GM12878 (cell line): ENCODE results near the gene LIN37. TPM values are rescaled to one million over a fixed set of nuclear protein-coding genes. Genes with fewer than 3 reads are reported as not detected.

Experiments
- BCL11A ChIP-seq: IDR thresholded peaks from 2 replicates; pipeline ENCODE4 v1.6.1; 2011; ENCODE audit warnings: low read depth, low read length
- CHD2 ChIP-seq: IDR thresholded peaks from 2 replicates; pipeline ENCODE4 v1.6.1; 2011; ENCODE audit warnings: low read depth, low read length, improper control_type of control experiment, borderline replicate concordance
- CREM ChIP-seq: IDR thresholded peaks from 2 replicates; pipeline ENCODE4 v1.6.1; 2014; ENCODE audit warnings: antibody characterized with exemption, low read depth
- GABPA ChIP-seq: IDR thresholded peaks from 2 replicates; pipeline ENCODE4 v1.6.1; 2014; ENCODE audit warnings: antibody characterized with exemption, low read depth, mild to moderate bottlenecking, inconsistent platforms
- HCFC1 ChIP-seq: fragments of 150-350 bp; IDR thresholded peaks from 2 replicates; pipeline ENCODE4 v1.6.1; 2014; ENCODE audit warnings: low read length
- HDAC6 ChIP-seq: fragments of 200-600 bp; sonication (generic); IDR thresholded peaks from one replicate; pipeline ENCODE4 v1.8.0; 2017; ENCODE audit warnings: antibody characterized with exemption; ENCODE audit not compliant: unreplicated experiment
- IKZF1 ChIP-seq: fragments of 450-650 bp; conservative IDR thresholded peaks from 2 replicates; pipeline ENCODE4 v1.6.1; 2017; ENCODE audit warnings: antibody characterized with exemption, mild to moderate bottlenecking
- LARP7 ChIP-seq: fragments of 450-650 bp; IDR thresholded peaks from 2 replicates; pipeline ENCODE4 v1.6.1; 2017; ENCODE audit warnings: mild to moderate bottlenecking
- NBN ChIP-seq: fragments of 450-650 bp; IDR thresholded peaks from 2 replicates; pipeline ENCODE4 v1.6.1; 2016
- PAX8 ChIP-seq: fragments of 450-650 bp; IDR thresholded peaks from 2 replicates; pipeline ENCODE4 v1.6.1; 2017; ENCODE audit warnings: mild to moderate bottlenecking, moderate library complexity
- RFX5 ChIP-seq: IDR thresholded peaks from 2 replicates; pipeline ENCODE4 v1.6.1; 2011; ENCODE audit warnings: low read depth, low read length, improper control_type of control experiment
- RUNX3 ChIP-seq: IDR thresholded peaks from 2 replicates; pipeline ENCODE4 v1.6.1; 2012; ENCODE audit warnings: low read length, inconsistent platforms
- SMC3 ChIP-seq: IDR thresholded peaks from 2 replicates; pipeline ENCODE4 v1.6.1; 2011; ENCODE audit warnings: low read length, improper control_type of control experiment, borderline replicate concordance
- SREBF1 ChIP-seq: IDR thresholded peaks from 2 replicates; pipeline ENCODE4 v1.6.1; 2012; ENCODE audit warnings: mild to moderate bottlenecking, low read length
- SREBF2 ChIP-seq: IDR thresholded peaks from 2 replicates; pipeline ENCODE4 v1.6.1; 2012; ENCODE audit warnings: mild to moderate bottlenecking, low read length
- TARDBP ChIP-seq: IDR thresholded peaks from 2 replicates; pipeline ENCODE4 v1.6.1; 2016; ENCODE audit warnings: borderline replicate concordance
- TBL1XR1 ChIP-seq: IDR thresholded peaks from 2 replicates; pipeline ENCODE4 v1.6.1; 2012; ENCODE audit warnings: low read depth, low read length, improper control_type of control experiment
- TCF3 ChIP-seq: IDR thresholded peaks from 2 replicates; pipeline ENCODE4 v1.6.1; 2012; ENCODE audit warnings: low read depth, mild to moderate bottlenecking, low read length, borderline replicate concordance; ENCODE audit not compliant: insufficient read depth
- WRNIP1 ChIP-seq: IDR thresholded peaks from 2 replicates; pipeline ENCODE4 v1.6.1; 2011; ENCODE audit warnings: low read depth, low read length, improper control_type of control experiment, borderline replicate concordance
- YBX1 ChIP-seq: fragments of 450-650 bp; IDR thresholded peaks from 2 replicates; pipeline ENCODE4 v1.6.1; 2016; ENCODE audit warnings: antibody characterized with exemption
- YY1 ChIP-seq: IDR thresholded peaks from 2 replicates; pipeline ENCODE4 v1.6.1; 2011; ENCODE audit warnings: low read depth, mild to moderate bottlenecking, low read length
- ZNF217 ChIP-seq: fragments of 450-650 bp; IDR thresholded peaks from 2 replicates; pipeline ENCODE4 v1.6.1; 2017; ENCODE audit warnings: antibody characterized with exemption, mild to moderate bottlenecking
- ZZZ3 ChIP-seq: IDR thresholded peaks from 2 replicates; pipeline ENCODE4 v1.6.1; 2011; ENCODE audit warnings: low read depth; ENCODE audit not compliant: control insufficient read depth, insufficient read length
- polyA plus RNA-seq, 11 experiments: library from polyadenylated mRNA; depleted of rRNA in 4 of 11; unstranded in 6 of 11; stranded (reverse) in 5 of 11; fragments of >200 nt; fragmentation: Nextera tagmentation in 4 of 11; fragmentation: Illumina TruSeq in 1 of 11; extraction: Ambion mirVana in 4 of 11; extraction: Trizol in 1 of 11; gene quantifications; 1 replicate in 1 of 11; 2 replicates in 10 of 11; pipeline versions ENCODE4 v1.2.1 to v1.2.3, GENCODE V29; 2011 to 2016; ENCODE audit warnings: inconsistent platforms in 2 of 11, missing spikeins in 2 of 11, low read depth in 1 of 11
- total RNA-seq, 4 experiments: library from RNA; depleted of rRNA in 3 of 4; stranded (reverse); fragments of >200 nt in 3 of 4; fragmentation: Illumina TruSeq in 1 of 4; extraction: Trizol in 1 of 4; gene quantifications; 2 replicates each; pipeline versions ENCODE4 v1.2.1 to v1.2.3, GENCODE V29; 2013 to 2021
- TF ChIP-seq, protein P1 (sequence below): fragments of 450-650 bp; IDR thresholded peaks from 2 replicates; pipeline ENCODE4 v1.6.1; 2017; ENCODE audit warnings: antibody characterized with exemption, mild to moderate bottlenecking, moderate library complexity
- TF ChIP-seq, protein P2 (sequence below): fragments of 450-650 bp; IDR thresholded peaks from 2 replicates; pipeline ENCODE4 v1.6.1; 2018; ENCODE audit warnings: mild to moderate bottlenecking, low read depth, moderate library complexity; ENCODE audit not compliant: partially characterized antibody
- TF ChIP-seq, protein P3 (sequence below): fragments of 450-650 bp; IDR thresholded peaks from 2 replicates; pipeline ENCODE4 v1.6.1; 2018; ENCODE audit warnings: borderline replicate concordance, mild to moderate bottlenecking; ENCODE audit not compliant: partially characterized antibody

Gene LIN37
- total and polyA plus RNA-seq, 10 of the 15 experiments (the other 5 are each of a cell fraction or from before 2014, with no cell fraction given) = 0.69 to 11.9 (median 7.6) TPM

DNA sequence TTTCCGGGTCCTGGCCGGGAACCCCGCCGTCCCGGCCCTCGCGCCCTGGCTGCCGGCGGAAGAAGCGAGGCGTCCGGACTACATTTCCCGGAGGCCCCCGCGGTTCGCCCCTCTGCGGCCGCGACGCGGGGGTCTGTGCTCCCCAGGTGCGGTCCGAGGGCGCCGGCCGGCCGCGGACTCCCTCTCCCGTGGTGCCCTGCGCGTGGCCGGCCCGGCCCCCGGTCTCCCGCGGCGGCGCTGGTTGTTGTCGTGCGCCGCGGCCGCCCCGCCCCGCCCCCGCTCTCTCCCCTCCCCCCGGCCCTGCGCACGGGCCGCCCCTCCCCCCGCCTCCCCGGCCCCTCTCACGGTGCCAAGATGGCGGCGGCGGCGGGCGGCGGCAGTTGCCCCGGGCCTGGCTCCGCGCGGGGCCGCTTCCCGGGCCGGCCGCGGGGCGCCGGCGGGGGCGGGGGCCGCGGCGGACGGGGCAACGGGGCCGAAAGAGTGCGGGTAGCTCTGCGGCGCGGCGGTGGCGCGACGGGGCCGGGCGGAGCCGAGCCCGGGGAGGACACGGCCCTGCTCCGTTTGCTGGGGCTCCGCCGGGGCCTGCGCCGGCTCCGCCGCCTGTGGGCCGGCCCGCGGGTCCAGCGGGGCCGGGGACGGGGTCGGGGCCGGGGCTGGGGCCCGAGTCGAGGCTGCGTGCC is 30.6 kb upstream of the LIN37 start, which contains the start of gene KMT2B (continued):
- 0 out of 2 replicates have a peak, but pooled peaks have one; percentile 56 for TF ChIP-seq TCF3
- TF ChIP-seq, protein P1, sequence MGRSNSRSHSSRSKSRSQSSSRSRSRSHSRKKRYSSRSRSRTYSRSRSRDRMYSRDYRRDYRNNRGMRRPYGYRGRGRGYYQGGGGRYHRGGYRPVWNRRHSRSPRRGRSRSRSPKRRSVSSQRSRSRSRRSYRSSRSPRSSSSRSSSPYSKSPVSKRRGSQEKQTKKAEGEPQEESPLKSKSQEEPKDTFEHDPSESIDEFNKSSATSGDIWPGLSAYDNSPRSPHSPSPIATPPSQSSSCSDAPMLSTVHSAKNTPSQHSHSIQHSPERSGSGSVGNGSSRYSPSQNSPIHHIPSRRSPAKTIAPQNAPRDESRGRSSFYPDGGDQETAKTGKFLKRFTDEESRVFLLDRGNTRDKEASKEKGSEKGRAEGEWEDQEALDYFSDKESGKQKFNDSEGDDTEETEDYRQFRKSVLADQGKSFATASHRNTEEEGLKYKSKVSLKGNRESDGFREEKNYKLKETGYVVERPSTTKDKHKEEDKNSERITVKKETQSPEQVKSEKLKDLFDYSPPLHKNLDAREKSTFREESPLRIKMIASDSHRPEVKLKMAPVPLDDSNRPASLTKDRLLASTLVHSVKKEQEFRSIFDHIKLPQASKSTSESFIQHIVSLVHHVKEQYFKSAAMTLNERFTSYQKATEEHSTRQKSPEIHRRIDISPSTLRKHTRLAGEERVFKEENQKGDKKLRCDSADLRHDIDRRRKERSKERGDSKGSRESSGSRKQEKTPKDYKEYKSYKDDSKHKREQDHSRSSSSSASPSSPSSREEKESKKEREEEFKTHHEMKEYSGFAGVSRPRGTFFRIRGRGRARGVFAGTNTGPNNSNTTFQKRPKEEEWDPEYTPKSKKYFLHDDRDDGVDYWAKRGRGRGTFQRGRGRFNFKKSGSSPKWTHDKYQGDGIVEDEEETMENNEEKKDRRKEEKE = no peak
- no peak for TF ChIP-seq TARDBP
- no peak for TF ChIP-seq PAX8
- no peak; the same call in 1 of the 2 replicates for TF ChIP-seq SMC3
- TF ChIP-seq, protein P2, sequence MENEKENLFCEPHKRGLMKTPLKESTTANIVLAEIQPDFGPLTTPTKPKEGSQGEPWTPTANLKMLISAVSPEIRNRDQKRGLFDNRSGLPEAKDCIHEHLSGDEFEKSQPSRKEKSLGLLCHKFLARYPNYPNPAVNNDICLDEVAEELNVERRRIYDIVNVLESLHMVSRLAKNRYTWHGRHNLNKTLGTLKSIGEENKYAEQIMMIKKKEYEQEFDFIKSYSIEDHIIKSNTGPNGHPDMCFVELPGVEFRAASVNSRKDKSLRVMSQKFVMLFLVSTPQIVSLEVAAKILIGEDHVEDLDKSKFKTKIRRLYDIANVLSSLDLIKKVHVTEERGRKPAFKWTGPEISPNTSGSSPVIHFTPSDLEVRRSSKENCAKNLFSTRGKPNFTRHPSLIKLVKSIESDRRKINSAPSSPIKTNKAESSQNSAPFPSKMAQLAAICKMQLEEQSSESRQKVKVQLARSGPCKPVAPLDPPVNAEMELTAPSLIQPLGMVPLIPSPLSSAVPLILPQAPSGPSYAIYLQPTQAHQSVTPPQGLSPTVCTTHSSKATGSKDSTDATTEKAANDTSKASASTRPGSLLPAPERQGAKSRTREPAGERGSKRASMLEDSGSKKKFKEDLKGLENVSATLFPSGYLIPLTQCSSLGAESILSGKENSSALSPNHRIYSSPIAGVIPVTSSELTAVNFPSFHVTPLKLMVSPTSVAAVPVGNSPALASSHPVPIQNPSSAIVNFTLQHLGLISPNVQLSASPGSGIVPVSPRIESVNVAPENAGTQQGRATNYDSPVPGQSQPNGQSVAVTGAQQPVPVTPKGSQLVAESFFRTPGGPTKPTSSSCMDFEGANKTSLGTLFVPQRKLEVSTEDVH = no peak
- peak; percentile 70 for TF ChIP-seq HCFC1
- no peak for TF ChIP-seq NBN
- TF ChIP-seq SREBF1 = no peak
- peak; percentile 72 for TF ChIP-seq LARP7
- TF ChIP-seq HDAC6 = no peak
- TF ChIP-seq, protein P3, sequence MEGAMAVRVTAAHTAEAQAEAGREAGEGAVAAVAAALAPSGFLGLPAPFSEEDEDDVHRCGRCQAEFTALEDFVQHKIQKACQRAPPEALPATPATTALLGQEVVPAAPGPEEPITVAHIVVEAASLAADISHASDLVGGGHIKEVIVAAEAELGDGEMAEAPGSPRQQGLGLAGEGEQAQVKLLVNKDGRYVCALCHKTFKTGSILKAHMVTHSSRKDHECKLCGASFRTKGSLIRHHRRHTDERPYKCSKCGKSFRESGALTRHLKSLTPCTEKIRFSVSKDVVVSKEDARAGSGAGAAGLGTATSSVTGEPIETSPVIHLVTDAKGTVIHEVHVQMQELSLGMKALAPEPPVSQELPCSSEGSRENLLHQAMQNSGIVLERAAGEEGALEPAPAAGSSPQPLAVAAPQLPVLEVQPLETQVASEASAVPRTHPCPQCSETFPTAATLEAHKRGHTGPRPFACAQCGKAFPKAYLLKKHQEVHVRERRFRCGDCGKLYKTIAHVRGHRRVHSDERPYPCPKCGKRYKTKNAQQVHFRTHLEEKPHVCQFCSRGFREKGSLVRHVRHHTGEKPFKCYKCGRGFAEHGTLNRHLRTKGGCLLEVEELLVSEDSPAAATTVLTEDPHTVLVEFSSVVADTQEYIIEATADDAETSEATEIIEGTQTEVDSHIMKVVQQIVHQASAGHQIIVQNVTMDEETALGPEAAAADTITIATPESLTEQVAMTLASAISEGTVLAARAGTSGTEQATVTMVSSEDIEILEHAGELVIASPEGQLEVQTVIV = peak; percentile 54
- TF ChIP-seq BCL11A = no peak
- no peak for TF ChIP-seq SREBF2
- no peak for TF ChIP-seq YBX1
- peak; percentile 55 for TF ChIP-seq RUNX3
- TF ChIP-seq CREM = peak; percentile 84; the same call in 1 of the 2 replicates
- 0 out of 2 replicates have a peak, but pooled peaks have one; percentile 1 for TF ChIP-seq CHD2
- peak; percentile 29; the same call in 1 of the 2 replicates for TF ChIP-seq TBL1XR1
- peak; percentile 75; the same call in 1 of the 2 replicates for TF ChIP-seq GABPA
- TF ChIP-seq YY1 = peak; percentile 76
- TF ChIP-seq ZNF217 = no peak
- TF ChIP-seq WRNIP1 = no peak
- no peak for TF ChIP-seq RFX5
- TF ChIP-seq ZZZ3 = no peak
- TF ChIP-seq IKZF1 = peak; percentile 91
